Esophagus squamous epithelium (tissue), 5 donors: Measurements from ENCODE around the gene RNF213. TPM values are rescaled to one million over a fixed set of nuclear protein-coding genes. Genes with fewer than 3 reads are reported as not detected.

ENCODE experiments used
- DNase-seq: peaks from one replicate; lab custom pipeline; 2025; lab: John Stamatoyannopoulos, UW
- H3K27ac ChIP-seq, 4 donors: fragments of 200-600 bp; sonication (generic); one replicate each; pipeline ENCODE4 v1.5.1; 2016 to 2019; ENCODE audit warnings: mild to moderate bottlenecking in 1 of 4
- H3K27me3 ChIP-seq, 4 donors: fragments of 200-600 bp; sonication (generic); 1 replicate in 3 of 4; 2 replicates in 1 of 4; pipeline versions ENCODE4 v1.5.1 to v1.6.0; 2017 to 2021; ENCODE audit warnings: antibody characterized with exemption in 1 of 4
- H3K36me3 ChIP-seq, 3 donors: fragments of 200-600 bp; sonication (generic); one replicate each; pipeline ENCODE4 v1.5.1; 2016 to 2019
- H3K4me1 ChIP-seq, 3 donors: fragments of 200-600 bp; sonication (generic); one replicate each; pipeline ENCODE4 v1.5.1; 2017 to 2019
- H3K4me3 ChIP-seq, 4 donors: fragments of 200-600 bp; sonication (generic); 1 replicate in 3 of 4; 2 replicates in 1 of 4; pipeline ENCODE4 v1.5.1; 2016 to 2019; ENCODE audit warnings: mild to moderate bottlenecking in 2 of 4, moderate library complexity in 1 of 4
- H3K9me3 ChIP-seq, 3 donors: fragments of 200-600 bp; sonication (generic); one replicate each; pipeline ENCODE4 v1.5.1; 2016 to 2019
- CTCF ChIP-seq, 6 experiments: fragments of 450-650 bp in 4 of 6; fragments of 200-600 bp in 2 of 6; sonication (generic) in 2 of 6; IDR thresholded peaks; one replicate each; pipeline ENCODE4 v1.5.1; 2016 to 2019; ENCODE audit warnings: antibody characterized with exemption in 6 of 6, mild to moderate bottlenecking in 4 of 6, moderate library complexity in 4 of 6
- POLR2A ChIP-seq, 4 donors: fragments of 450-650 bp; IDR thresholded peaks; one replicate each; pipeline ENCODE4 v1.6.1; 2017; ENCODE audit warnings: antibody characterized with exemption in 4 of 4, mild to moderate bottlenecking in 4 of 4, moderate library complexity in 3 of 4
- WGBS, 2 donors: methylation state at CpG; one replicate each; pipeline ENCODE4 v1.1.5; 2018; 5-methylcytosine and 5-hydroxymethylcytosine counted together
- intact Hi-C: fragments of 100-400 bp; cut with DNase I; formaldehyde crosslinking; loops from one replicate; pipeline ENCODE4 v1.15.0; 2022
- total RNA-seq, 4 donors: library from RNA; depleted of rRNA; stranded (reverse); fragments of >200 nt; gene quantifications; one replicate each; pipeline ENCODE4 v1.1.0, GENCODE V29; 2016
- donor health status: DM: yes; HTN: yes; CAD: no.

RNF213 gene
- total RNA-seq, 4 donors from 2014 or later, result 56.1 to 67.9 (median 60.9) TPM

- peaks cover 46 to 100% (median 88%) of the 10 kb centered on the region in 3 donors for H3K36me3 ChIP-seq
These were observed 120.8 kb downstream of the RNF213 start for GRCh38 chr17:80381416-80381923.

GRCh38 chr17:80382446-80382845 is 121.8 kb downstream of the RNF213 start:
- 90 to 95% methylated on average over 3 of the region's 3 CpGs for WGBS, 2 donors
- H3K27me3 ChIP-seq, result no peaks in the 10 kb centered on the region
- H3K27ac ChIP-seq, result no peak overlapping the region
- TF ChIP-seq CTCF (IDR thresholded peaks at IDR 0.05) (no peak), POLR2A (IDR thresholded peaks at IDR 0.05) (no peak)
- no peak overlapping the region for H3K4me3 ChIP-seq
- no peak for DNase-seq
- no peaks in the 10 kb centered on the region for H3K9me3 ChIP-seq
- no peaks in the 10 kb centered on the region for H3K4me1 ChIP-seq
- intact Hi-C loops, result no loop called here
- H3K36me3 ChIP-seq, result peaks cover 49 to 100% (median 89%) of the 10 kb centered on the region in 3 donors

More at GRCh38 chr17:80381416-80381923, 120.8 kb downstream of the RNF213 start:
- intact Hi-C loops, result no loop called here
- Histone ChIP-seq H3K9me3 (no peaks in the 10 kb centered on the region), H3K4me3 (no peak overlapping the region), H3K4me1 (no peaks in the 10 kb centered on the region), H3K27ac (no peak overlapping the region), H3K27me3 (no peaks in the 10 kb centered on the region)
- 93 to 95% methylated on average over 13 to 15 of the region's 18 CpGs for WGBS, 2 donors
- TF ChIP-seq POLR2A (IDR thresholded peaks at IDR 0.05) (no peak), CTCF (IDR thresholded peaks at IDR 0.05) (no peak)
- no peak for DNase-seq

GRCh38 chr17:80382956-80383355 is 122.3 kb downstream of the RNF213 start:
- no peak for DNase-seq
- TF ChIP-seq POLR2A (IDR thresholded peaks at IDR 0.05) (no peak), CTCF (IDR thresholded peaks at IDR 0.05) (no peak)
- intact Hi-C loops, result no loop called here
- Histone ChIP-seq H3K27me3 (no peaks in the 10 kb centered on the region), H3K36me3 (peaks cover 49 to 100% (median 88%) of the 10 kb centered on the region in 3 donors), H3K9me3 (no peaks in the 10 kb centered on the region), H3K27ac (no peak overlapping the region), H3K4me3 (no peak overlapping the region), H3K4me1 (no peaks in the 10 kb centered on the region)
- 91 to 93% methylated on average over 7 to 8 of the region's 8 CpGs for WGBS, 2 donors

GRCh38 chr17:80384078-80384960 is 123.7 kb downstream of the RNF213 start:
- no peak overlapping the region for H3K4me3 ChIP-seq
- H3K9me3 ChIP-seq, result no peaks in the 10 kb centered on the region
- DNase-seq, result no peak
- peaks cover 60 to 100% (median 87%) of the 10 kb centered on the region in 3 donors for H3K36me3 ChIP-seq
- intact Hi-C loops, result no loop called here
- 76 to 82% methylated on average over 22 to 24 of the region's 24 CpGs for WGBS, 2 donors
- no peak overlapping the region for H3K27ac ChIP-seq
- no peaks in the 10 kb centered on the region for H3K27me3 ChIP-seq
- no peaks in the 10 kb centered on the region for H3K4me1 ChIP-seq
- TF ChIP-seq POLR2A (IDR thresholded peaks at IDR 0.05), result no peak
- no peak for TF ChIP-seq CTCF (IDR thresholded peaks at IDR 0.05)

GRCh38 chr17:80385046-80385445 is 124.4 kb downstream of the RNF213 start:
- peaks cover 68 to 100% (median 87%) of the 10 kb centered on the region in 3 donors for H3K36me3 ChIP-seq
- no peaks in the 10 kb centered on the region for H3K4me1 ChIP-seq
- H3K27ac ChIP-seq, result no peak overlapping the region
- no peak for DNase-seq
- no peaks in the 10 kb centered on the region for H3K9me3 ChIP-seq
- no peak for TF ChIP-seq POLR2A (IDR thresholded peaks at IDR 0.05)
- TF ChIP-seq CTCF (IDR thresholded peaks at IDR 0.05), result no peak
- 85 to 88% methylated on average over 4 to 7 of the region's 9 CpGs for WGBS, 2 donors
- H3K4me3 ChIP-seq, result no peak overlapping the region
- intact Hi-C loops, result no loop called here
- no peaks in the 10 kb centered on the region for H3K27me3 ChIP-seq
